ENCODE results near the gene CEP55. TPM values are rescaled to one million over a fixed set of nuclear protein-coding genes. Genes with fewer than 3 reads are reported as not detected.
"Not testable (repeated sequence)": the region's sequence is repeated elsewhere in the genome, so short reads cannot be mapped to it uniquely, and the experiment has no call there.

Gene CEP55
- total and polyA plus RNA-seq, 2 experiments from 2014 or later: 14.9 to 21.5 TPM

- WGBS, 2 experiments (ENCODE audit: low coverage in 1 of 2, low lambda C conversion rate in 2 of 2, missing lambda C conversion rate in 2 of 2): 1 to 4% methylated on average over 8 of the region's 8 CpGs
Measured at GRCh38 chr10:93465806-93466675, 30.4 kb upstream of the CEP55 start.

GRCh38 chr10:93467635-93468034 lies 28.8 kb upstream of the CEP55 start:
- Histone ChIP-seq H3K27ac (peak overlapping the region; percentile 96), H3K4me1 (ENCODE audit: insufficient read depth) (peaks cover 88% of the 10 kb centered on the region), H3K79me2 (ENCODE audit: insufficient read depth) (peaks cover 74% of the 10 kb centered on the region), H3K4me2 (ENCODE audit: unreplicated experiment) (peak overlapping the region; percentile 81), H3F3A (ENCODE audit: insufficient read depth) (peaks cover 86% of the 10 kb centered on the region), H3K4me3 (peak overlapping the region; percentile 56), H3K9ac (peak overlapping the region; percentile 81)
- H3K9me3 ChIP-seq (ENCODE audit: low read depth); DNase-seq; H3K36me3 ChIP-seq (ENCODE audit: low read depth); H3K27me3 ChIP-seq (replicated peaks; ENCODE audit: insufficient read depth); H2AFZ ChIP-seq; H4K20me1 ChIP-seq (ENCODE audit: insufficient read depth); in situ Hi-C loops (cut with MboI); H3K9me2 ChIP-seq (ENCODE audit: insufficient read depth): not testable (repeated sequence)
- WGBS, 2 experiments (ENCODE audit: low coverage in 1 of 2, low lambda C conversion rate in 2 of 2, missing lambda C conversion rate in 2 of 2): 89 to 98% methylated on average over 1 to 4 of the region's 4 CpGs

More at GRCh38 chr10:93465806-93466675, 30.4 kb upstream of the CEP55 start:
- peak overlapping the region; percentile 85 for H3K9ac ChIP-seq
- in situ Hi-C loops (cut with MboI): no loop called here
- H3K79me2 ChIP-seq (ENCODE audit: insufficient read depth): peaks cover 78% of the 10 kb centered on the region
- H2AFZ ChIP-seq: no peak overlapping the region
- no peaks in the 10 kb centered on the region for H3K27me3 ChIP-seq (replicated peaks; ENCODE audit: insufficient read depth)
- H3K9me3 ChIP-seq (ENCODE audit: low read depth): no peaks in the 10 kb centered on the region
- H3K4me1 ChIP-seq (ENCODE audit: insufficient read depth): peaks cover 90% of the 10 kb centered on the region
- no peaks in the 10 kb centered on the region for H4K20me1 ChIP-seq (ENCODE audit: insufficient read depth)
- TF ChIP-seq EZH2 (IDR thresholded peaks at IDR 0.05; ENCODE audit: insufficient read depth, poor library complexity, severe bottlenecking) (no peak), EZH2phosphoT487 (IDR thresholded peaks at IDR 0.05; ENCODE audit: insufficient read depth, low read depth) (no peak)
- H3K4me3 ChIP-seq: peak overlapping the region; percentile 34
- 0 out of 2 replicates have a peak, but pooled peaks cover 7% of the 10 kb centered on the region for H3K36me3 ChIP-seq (ENCODE audit: low read depth)
- peak; percentile 99 for DNase-seq
- peaks cover 86% of the 10 kb centered on the region for H3F3A ChIP-seq (ENCODE audit: insufficient read depth)
- H3K4me2 ChIP-seq (ENCODE audit: unreplicated experiment): peak overlapping the region; percentile 68
- no peaks in the 10 kb centered on the region for H3K9me2 ChIP-seq (ENCODE audit: insufficient read depth)
- H3K27ac ChIP-seq: peak overlapping the region; percentile 99

- peak overlapping the region; percentile 81 for H3K4me2 ChIP-seq (ENCODE audit: unreplicated experiment)
- TF ChIP-seq EZH2phosphoT487 (IDR thresholded peaks at IDR 0.05; ENCODE audit: insufficient read depth, low read depth) (no peak), EZH2 (IDR thresholded peaks at IDR 0.05; ENCODE audit: insufficient read depth, poor library complexity, severe bottlenecking) (no peak)
- in situ Hi-C loops (cut with MboI): no loop called here
- peak overlapping the region; percentile 56 for H3K4me3 ChIP-seq
- H3K79me2 ChIP-seq (ENCODE audit: insufficient read depth): peaks cover 74% of the 10 kb centered on the region
- peaks cover 88% of the 10 kb centered on the region for H3F3A ChIP-seq (ENCODE audit: insufficient read depth)
- 0 out of 2 replicates have a peak, but pooled peaks cover 7% of the 10 kb centered on the region for H3K36me3 ChIP-seq (ENCODE audit: low read depth)
- H3K9ac ChIP-seq: peak overlapping the region; percentile 81
- WGBS, 2 experiments (ENCODE audit: low coverage in 1 of 2, low lambda C conversion rate in 2 of 2, missing lambda C conversion rate in 2 of 2): 46 to 47% methylated on average over 10 of the region's 10 CpGs
- H2AFZ ChIP-seq: no peak overlapping the region
- H3K27ac ChIP-seq: peak overlapping the region; percentile 96
- no peaks in the 10 kb centered on the region for H3K27me3 ChIP-seq (replicated peaks; ENCODE audit: insufficient read depth)
- H3K4me1 ChIP-seq (ENCODE audit: insufficient read depth): peaks cover 79% of the 10 kb centered on the region
- H3K9me2 ChIP-seq (ENCODE audit: insufficient read depth): no peaks in the 10 kb centered on the region
- H3K9me3 ChIP-seq (ENCODE audit: low read depth): no peaks in the 10 kb centered on the region
- H4K20me1 ChIP-seq (ENCODE audit: insufficient read depth): no peaks in the 10 kb centered on the region
- peak; percentile 97 for DNase-seq
Measured at GRCh38 chr10:93468461-93469213, 27.8 kb upstream of the CEP55 start.

GRCh38 chr10:93469454-93469853 lies 27.0 kb upstream of the CEP55 start:
- Histone ChIP-seq H3K9ac (peak overlapping the region; percentile 81), H3K9me3 (ENCODE audit: low read depth) (no peaks in the 10 kb centered on the region), H2AFZ (no peak overlapping the region), H4K20me1 (ENCODE audit: insufficient read depth) (no peaks in the 10 kb centered on the region), H3F3A (ENCODE audit: insufficient read depth) (peaks cover 88% of the 10 kb centered on the region), H3K79me2 (ENCODE audit: insufficient read depth) (peaks cover 77% of the 10 kb centered on the region), H3K36me3 (ENCODE audit: low read depth) (0 out of 2 replicates have a peak, but pooled peaks cover 7% of the 10 kb centered on the region), H3K4me1 (ENCODE audit: insufficient read depth) (peaks cover 79% of the 10 kb centered on the region), H3K9me2 (ENCODE audit: insufficient read depth) (no peaks in the 10 kb centered on the region), H3K27ac (peak overlapping the region; percentile 96), H3K4me2 (ENCODE audit: unreplicated experiment) (peak overlapping the region; percentile 33), H3K27me3 (replicated peaks; ENCODE audit: insufficient read depth) (no peaks in the 10 kb centered on the region), H3K4me3 (no peak overlapping the region)
- in situ Hi-C loops (cut with MboI): no loop called here
- TF ChIP-seq EZH2phosphoT487 (IDR thresholded peaks at IDR 0.05; ENCODE audit: insufficient read depth, low read depth): no peak
- no peak for TF ChIP-seq EZH2 (IDR thresholded peaks at IDR 0.05; ENCODE audit: insufficient read depth, poor library complexity, severe bottlenecking)
- DNase-seq: no peak
- 71 to 89% methylated on average over 3 of the region's 3 CpGs for WGBS, 2 experiments (ENCODE audit: low coverage in 1 of 2, low lambda C conversion rate in 2 of 2, missing lambda C conversion rate in 2 of 2)
